Measurements from ENCODE around the gene FRYL.
"Not testable (repeated sequence)": the region's sequence is repeated elsewhere in the genome, so short reads cannot be mapped to it uniquely, and the experiment has no call there.

The FRYL gene

GRCh38 chr4:48745223-48745622, 34.9 kb downstream of the FRYL start:
- DNase-seq, result not testable (repeated sequence)

GRCh38 chr4:48742412-48742811, 37.7 kb downstream of the FRYL start:
- DNase-seq, result no peak

GRCh38 chr4:48739560-48740019, 40.5 kb downstream of the FRYL start:
- no peak for DNase-seq

- no peak for DNase-seq
Measured at GRCh38 chr4:48738856-48739255, 41.2 kb downstream of the FRYL start.

- not testable (repeated sequence) for DNase-seq
Measured at GRCh38 chr4:48728906-48729496, 51.1 kb downstream of the FRYL start.

- DNase-seq, result no peak
Measured at GRCh38 chr4:48727666-48728459, 52.2 kb downstream of the FRYL start.

- DNase-seq, result no peak
Measured at GRCh38 chr4:48725414-48725813, 54.7 kb downstream of the FRYL start.

GRCh38 chr4:48722509-48723446, 57.3 kb downstream of the FRYL start:
- DNase-seq, result no peak

GRCh38 chr4:48720459-48720858, 59.6 kb downstream of the FRYL start:
- no peak for DNase-seq

- DNase-seq, result no peak
Measured at GRCh38 chr4:48718818-48719465, 61.1 kb downstream of the FRYL start.

GRCh38 chr4:48716285-48716684, 63.8 kb downstream of the FRYL start:
- not testable (repeated sequence) for DNase-seq

- DNase-seq, result no peak
Measured at GRCh38 chr4:48710446-48711209, 69.5 kb downstream of the FRYL start.

- DNase-seq, result no peak
Measured at GRCh38 chr4:48709901-48710300, 70.2 kb downstream of the FRYL start.

GRCh38 chr4:48708610-48709009, 71.5 kb downstream of the FRYL start:
- no peak for DNase-seq

- DNase-seq, result peak; percentile 21
Measured at GRCh38 chr4:48706736-48707135, 73.3 kb downstream of the FRYL start.

GRCh38 chr4:48705609-48706008, 74.5 kb downstream of the FRYL start:
- no peak for DNase-seq

GRCh38 chr4:48704091-48704802, 75.8 kb downstream of the FRYL start:
- DNase-seq, result no peak

- peak; percentile 5 for DNase-seq
Measured at GRCh38 chr4:48699475-48699874, 80.6 kb downstream of the FRYL start.

- DNase-seq, result peak; percentile 60
Measured at GRCh38 chr4:48698029-48698971, 81.8 kb downstream of the FRYL start.

GRCh38 chr4:48697516-48697915, 82.6 kb downstream of the FRYL start:
- DNase-seq, result not testable (repeated sequence)

Measured in retina (tissue), 1 donor.